ENCODE results near the gene OSGIN1.

Gene OSGIN1

DNA sequence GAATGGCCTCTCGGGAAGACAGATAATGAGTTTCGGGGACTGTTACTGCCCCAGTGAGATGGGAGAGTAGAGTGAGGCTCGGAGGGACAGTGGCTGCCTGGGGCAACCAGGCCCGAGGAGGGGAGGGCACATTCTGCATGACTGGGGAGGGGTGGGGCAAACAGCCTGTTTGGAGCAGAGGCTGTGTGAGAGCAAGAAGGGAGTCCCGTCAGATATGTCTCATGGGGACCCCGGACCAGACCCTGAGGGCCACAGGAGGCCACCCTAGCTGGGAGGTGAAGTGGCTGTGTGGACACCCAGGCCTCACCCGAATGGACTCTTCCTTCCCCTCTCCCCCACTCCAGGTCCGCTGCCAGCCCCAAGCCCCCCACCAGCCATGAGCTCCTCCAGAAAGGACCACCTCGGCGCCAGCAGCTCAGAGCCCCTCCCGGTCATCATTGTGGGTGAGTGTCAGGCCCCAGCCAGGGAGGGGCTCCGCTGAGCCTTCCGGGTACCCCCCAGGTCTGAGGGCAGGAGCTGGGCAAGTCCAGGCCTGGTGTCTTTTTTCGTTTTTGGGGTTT lies 4.3 kb downstream of the OSGIN1 start:
- DNase-seq (ENCODE audit: low read depth in 2 of 2): no peak

DNA sequence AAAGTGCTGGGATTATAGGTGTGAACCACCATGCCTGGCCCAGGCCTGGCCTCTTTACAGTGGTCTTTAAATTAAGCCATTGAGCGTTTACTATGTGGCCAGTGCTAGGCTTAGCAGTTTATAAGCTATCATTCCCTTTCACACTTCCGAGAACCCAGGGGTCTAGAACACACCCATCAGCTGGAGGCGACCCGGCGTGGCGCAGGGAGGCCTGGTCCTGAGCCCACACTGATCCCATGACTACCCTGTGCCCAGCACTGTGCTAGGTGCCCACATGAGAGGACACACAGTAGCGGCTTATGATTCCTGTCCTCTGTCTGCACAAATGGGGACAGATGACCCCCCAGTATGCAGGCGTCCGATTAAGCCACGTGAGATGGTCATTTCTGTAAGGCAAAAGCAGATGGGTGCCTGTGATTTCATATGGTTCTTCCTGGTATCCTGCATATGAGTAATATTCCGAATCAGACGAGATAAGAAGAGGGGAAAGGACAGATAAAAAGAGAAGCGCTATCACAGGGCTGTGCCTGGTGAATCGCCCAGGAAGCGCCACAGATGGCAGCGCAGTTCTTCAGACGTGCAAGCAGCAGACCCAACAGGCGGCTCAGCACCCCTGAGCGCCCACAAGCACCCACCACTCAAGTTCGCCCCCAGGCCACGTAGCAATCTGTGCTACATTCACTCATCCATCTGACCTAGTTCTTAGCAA lies 5.3 kb downstream of the OSGIN1 start:
- no peak for DNase-seq (ENCODE audit: low read depth in 2 of 2)

DNA sequence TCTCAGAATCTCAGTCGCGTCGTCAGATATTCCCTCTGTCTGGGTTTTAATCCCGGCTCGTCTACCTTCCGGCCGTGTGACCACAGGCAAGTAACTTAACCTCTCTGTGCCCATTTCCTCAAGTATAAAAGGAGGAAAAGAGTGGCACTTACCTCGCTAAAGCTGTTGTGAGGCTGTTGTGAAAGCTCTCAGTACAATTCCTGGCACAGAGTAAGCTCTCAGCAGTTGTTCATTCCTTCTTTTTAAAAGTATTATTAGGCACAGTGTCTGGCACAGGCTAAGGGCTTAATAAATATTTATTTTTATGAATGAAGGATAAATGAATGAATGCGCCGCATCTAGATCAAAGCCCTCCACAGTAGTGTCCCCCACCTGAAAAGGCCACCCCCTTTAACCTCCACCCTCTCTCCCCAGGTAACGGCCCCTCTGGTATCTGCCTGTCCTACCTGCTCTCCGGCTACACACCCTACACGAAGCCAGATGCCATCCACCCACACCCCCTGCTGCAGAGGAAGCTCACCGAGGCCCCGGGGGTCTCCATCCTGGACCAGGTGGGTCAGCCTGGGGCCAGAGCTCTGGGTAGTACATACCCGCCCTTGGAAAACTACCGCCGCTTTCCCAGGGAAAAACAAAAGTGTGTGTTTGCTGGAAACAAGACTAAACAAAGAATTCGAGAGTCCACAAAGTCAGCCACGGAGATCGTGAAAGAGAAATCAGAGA lies 6.0 kb downstream of the OSGIN1 start:
- no peak for DNase-seq (ENCODE audit: low read depth in 2 of 2)

DNA sequence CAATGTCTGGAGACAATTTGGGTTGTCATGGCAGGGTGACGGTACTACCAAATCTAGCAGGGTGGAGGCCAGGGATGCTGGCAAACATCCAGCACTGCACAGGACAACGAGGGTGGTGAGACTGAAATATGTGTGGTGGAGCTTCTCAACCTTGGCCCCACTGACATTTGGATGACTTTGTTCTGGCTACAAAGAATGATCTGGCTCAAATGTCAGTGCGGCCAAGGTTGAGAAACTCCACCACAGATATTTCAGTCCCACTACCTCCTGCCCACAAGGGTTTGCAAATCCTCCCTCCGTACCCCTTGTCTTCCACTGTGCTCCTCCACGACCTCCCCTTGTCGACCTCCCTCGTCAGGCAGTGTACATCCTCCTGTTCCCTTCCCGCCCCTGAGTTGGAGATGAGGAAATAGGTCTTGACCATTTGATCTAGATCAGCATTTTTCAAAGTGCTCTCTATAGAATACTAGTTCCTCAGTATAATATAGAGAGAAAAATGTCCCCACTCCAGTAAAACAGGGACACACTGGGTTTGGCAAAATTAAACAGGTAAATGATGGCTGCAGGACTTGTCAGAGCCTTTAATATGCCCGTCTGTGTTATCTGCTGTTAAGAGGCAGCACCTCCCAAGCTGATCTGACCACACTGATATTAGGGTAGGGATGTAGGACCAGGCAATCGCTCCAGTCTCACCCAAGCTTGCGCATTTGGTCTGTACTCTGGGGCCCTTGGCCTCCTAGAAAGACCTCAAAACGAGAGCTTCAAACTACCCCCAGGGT lies 6.8 kb downstream of the OSGIN1 start:
- no peak for DNase-seq (ENCODE audit: low read depth in 2 of 2)

DNA sequence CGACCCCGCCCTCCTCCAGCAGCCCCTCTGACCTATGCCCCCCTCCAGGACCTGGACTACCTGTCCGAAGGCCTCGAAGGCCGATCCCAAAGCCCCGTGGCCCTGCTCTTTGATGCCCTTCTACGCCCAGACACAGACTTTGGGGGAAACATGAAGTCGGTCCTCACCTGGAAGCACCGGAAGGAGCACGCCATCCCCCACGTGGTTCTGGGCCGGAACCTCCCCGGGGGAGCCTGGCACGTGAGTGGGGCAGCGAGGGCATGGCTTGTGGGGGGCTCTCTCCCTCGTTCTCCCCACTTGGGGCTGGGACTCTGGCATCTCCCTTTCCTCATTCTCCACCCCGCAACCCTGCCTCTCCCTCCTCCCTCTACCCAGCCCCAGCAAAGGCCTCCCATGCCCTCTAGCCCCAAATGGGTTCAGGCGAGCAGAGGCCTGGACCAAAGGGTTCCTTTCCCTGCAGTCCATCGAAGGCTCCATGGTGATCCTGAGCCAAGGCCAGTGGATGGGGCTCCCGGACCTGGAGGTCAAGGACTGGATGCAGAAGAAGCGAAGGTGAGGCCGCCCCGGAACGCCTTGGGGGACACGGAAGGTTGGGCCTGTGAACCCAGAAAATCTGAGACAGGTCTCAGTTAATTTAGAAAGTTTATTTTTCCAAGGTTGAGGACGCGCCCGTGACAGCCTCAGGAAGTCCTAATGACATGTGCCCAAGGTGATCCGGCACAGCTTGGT lies 7.6 kb downstream of the OSGIN1 start:
- no peak for DNase-seq (ENCODE audit: low read depth in 2 of 2)

DNA sequence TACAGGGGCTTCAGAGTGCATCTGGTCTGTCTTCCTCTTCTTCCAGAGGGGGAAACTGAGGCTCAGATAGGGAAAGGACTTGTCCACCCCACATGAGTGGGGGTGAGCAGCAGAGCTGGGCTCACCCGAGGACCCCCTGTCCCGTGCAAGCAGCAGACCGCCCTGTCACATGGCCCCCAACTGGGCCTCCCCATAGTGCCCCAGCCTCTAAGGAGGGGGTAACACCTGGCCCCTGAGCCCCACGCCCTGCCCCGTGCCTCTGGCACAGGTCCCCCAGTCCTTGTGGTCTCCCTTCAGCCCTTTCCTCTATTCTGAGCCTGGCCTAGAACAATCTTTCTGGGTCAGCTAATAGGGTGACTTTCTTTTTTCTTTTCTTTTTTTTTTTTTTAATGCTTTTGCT lies 8.6 kb downstream of the OSGIN1 start:
- DNase-seq (ENCODE audit: low read depth in 2 of 2): no peak

DNA sequence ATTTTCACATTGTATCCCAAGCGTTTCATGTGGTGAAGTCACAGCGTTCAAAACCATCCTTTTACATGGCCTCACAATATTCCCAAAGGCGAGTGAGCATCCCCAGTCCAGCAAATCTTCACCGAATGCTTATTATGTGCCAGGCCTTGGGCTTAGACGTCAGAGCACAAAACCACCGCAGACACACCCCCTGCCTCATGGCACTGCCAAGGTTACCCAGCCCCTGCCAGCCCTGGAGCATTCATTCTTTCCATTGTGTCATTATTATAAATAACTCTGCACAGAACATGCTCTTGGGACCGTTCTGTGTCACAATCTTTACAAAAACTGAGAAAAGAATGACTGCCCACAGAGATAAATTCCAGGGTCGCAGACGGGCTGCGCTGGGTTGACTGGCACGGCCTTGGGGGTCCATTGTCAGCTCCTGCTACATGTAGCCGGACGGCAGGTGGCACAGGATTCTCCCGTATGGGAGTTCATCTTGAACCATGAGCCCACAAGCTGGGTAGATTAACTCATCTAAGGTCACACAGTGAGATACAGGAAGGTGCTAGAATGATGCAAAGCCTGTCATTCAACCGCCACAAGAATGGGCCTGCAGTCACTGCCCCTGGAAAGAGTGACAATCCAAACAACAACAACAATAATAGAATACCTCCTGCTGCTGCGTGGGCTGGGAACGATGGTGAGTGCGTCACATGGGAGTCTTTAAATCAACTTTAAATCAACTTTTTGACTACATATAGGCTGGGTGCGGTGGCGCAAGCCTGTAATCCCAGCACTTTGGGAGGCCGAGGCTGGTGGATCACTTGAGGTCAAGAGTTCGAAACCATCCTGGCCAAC lies 10.5 kb downstream of the OSGIN1 start:
- no peak for DNase-seq (ENCODE audit: low read depth in 2 of 2)

DNA sequence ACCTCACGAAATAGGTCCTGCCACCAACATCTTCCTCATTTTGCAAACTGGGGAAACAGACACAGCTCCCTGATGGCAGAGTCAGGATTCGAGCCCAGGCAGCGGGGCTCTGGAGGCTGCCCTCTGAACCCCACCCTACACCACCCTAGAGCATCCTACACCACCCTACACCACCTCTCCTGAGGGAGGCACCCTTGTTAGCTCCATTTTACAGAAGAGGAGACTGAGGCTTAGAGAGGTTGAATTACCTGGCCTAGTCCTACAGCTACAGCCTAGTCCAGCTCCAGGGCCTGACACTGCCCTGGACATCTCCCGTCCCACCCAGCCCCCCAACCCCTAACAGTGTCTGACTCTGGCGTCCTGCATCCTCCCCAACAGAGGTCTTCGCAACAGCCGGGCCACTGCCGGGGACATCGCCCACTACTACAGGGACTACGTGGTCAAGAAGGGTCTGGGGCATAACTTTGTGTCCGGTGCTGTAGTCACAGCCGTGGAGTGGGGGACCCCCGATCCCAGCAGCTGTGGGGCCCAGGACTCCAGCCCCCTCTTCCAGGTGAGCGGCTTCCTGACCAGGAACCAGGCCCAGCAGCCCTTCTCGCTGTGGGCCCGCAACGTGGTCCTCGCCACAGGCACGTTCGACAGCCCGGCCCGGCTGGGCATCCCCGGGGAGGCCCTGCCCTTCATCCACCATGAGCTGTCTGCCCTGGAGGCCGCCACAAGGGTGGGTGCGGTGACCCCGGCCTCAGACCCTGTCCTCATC lies 11.8 kb downstream of the OSGIN1 start:
- no peak for DNase-seq (ENCODE audit: low read depth in 2 of 2)

DNA sequence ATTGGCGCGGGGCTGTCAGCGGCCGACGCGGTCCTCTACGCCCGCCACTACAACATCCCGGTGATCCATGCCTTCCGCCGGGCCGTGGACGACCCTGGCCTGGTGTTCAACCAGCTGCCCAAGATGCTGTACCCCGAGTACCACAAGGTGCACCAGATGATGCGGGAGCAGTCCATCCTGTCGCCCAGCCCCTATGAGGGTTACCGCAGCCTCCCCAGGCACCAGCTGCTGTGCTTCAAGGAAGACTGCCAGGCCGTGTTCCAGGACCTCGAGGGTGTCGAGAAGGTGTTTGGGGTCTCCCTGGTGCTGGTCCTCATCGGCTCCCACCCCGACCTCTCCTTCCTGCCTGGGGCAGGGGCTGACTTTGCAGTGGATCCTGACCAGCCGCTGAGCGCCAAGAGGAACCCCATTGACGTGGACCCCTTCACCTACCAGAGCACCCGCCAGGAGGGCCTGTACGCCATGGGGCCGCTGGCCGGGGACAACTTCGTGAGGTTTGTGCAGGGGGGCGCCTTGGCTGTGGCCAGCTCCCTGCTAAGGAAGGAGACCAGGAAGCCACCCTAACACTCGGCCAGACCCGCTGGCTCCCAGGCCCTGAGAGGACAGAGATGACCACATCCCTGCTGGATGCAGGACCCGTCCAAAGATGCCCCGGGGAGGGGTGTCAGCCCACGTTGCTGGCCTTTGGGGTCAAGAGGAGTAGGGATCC lies 12.6 kb downstream of the OSGIN1 start:
- no peak for DNase-seq (ENCODE audit: low read depth in 2 of 2)

DNA sequence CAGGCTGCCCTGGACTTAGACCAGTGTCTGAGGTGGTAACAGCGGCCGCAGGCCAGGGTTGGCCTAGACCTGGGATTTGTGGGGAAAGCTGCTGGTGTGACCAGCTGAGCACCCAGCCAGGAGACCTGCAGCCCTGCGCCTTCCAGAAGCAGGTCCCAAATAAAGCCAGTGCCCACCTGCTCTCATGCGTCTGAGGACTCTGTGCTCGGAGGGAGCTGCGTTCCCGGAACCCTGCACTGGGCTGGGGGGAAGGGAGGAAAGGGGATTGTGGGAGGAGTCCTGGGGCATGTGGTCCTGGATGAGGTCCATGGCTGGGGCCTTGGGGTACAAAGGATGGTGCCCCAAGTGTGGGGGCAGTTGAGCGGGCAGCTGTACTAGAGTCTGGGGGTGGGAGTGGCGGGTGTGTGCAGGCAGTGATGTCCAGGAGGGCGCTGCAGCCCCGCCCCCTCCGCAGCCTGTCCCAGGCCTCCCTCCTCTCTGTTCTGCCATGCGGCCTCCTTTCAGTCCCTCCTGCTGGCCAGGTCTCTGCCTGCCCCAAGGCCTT lies 13.2 kb downstream of the OSGIN1 start:
- DNase-seq (ENCODE audit: low read depth in 2 of 2): no peak

DNA sequence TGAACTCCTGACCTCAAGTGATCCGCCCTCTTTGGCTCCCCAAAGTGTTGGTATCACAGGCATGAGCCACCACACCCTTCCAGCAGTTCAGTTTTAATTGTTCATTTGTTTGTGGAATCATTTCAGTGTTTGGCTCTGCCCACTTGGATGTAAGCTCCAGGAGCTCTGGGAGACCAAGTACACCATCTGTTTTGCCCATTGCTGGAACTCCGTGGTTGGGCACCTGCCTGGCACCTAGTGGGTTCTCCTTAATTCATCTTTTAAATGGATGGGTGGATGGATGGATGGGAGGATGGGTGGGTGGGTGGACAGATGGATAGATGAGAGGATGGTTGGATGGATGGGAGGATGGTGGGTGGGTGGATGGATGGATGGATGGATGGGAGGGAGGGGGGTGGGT lies 14.1 kb downstream of the OSGIN1 start:
- DNase-seq (ENCODE audit: low read depth in 2 of 2): no peak

DNA sequence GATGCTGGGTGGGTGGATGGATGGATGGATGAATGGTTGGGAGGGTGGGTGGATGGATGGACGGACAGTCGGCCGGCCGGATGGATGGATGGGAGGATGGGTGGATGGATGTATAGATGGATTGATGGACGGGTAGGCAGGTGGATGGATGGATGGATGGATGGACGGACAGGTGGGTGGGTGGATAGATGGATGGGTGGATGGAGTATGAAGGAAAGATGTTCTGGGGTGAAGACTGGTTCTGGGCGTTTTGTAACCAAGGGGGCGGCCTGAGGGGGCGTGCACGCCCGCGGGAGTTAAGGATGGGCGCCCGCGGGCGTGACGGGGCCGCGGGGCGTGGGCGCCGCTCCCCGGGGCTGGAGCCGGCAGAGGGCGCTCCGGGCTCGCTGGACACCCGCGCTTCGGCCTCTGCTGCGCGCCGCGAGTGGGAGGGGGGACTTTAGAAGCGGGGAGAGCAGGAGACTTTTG lies 14.8 kb downstream of the OSGIN1 start, which contains the start of gene NECAB2:
Gene NECAB2, plus strand, starts transcription at position 407 of the 468 bp plus-strand sequence. CDS start 405 bp downstream, outside the sequence.
- no peak for DNase-seq (ENCODE audit: low read depth in 2 of 2)

DNA sequence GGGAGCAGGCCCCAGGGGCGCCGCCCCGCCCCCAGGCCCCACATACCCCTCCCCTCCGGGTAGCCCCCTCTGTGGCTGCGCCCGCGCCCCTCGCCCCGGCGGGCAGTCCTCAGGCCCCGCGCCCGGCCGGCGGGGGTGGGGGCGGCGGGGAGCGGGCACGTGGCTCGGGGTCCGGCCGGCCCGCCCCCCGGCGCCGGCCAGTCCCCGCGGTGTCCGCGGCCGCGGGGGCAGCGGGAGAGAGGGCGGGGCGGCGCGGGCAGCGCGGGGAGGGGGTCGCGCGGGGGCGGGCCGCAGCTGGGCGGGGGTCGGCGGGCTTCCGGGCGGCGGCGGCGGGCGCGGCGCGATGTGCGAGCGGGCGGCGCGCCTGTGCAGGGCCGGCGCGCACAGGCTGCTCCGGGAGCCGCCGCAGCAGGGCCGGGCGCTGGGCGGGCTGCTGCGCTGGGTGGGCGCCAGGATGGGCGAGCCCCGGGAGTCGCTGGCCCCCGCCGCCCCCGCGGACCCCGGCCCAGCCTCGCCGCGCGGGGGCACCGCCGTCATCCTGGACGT lies 15.3 kb downstream of the OSGIN1 start:
- no peak for DNase-seq (ENCODE audit: low read depth in 2 of 2)

DNA sequence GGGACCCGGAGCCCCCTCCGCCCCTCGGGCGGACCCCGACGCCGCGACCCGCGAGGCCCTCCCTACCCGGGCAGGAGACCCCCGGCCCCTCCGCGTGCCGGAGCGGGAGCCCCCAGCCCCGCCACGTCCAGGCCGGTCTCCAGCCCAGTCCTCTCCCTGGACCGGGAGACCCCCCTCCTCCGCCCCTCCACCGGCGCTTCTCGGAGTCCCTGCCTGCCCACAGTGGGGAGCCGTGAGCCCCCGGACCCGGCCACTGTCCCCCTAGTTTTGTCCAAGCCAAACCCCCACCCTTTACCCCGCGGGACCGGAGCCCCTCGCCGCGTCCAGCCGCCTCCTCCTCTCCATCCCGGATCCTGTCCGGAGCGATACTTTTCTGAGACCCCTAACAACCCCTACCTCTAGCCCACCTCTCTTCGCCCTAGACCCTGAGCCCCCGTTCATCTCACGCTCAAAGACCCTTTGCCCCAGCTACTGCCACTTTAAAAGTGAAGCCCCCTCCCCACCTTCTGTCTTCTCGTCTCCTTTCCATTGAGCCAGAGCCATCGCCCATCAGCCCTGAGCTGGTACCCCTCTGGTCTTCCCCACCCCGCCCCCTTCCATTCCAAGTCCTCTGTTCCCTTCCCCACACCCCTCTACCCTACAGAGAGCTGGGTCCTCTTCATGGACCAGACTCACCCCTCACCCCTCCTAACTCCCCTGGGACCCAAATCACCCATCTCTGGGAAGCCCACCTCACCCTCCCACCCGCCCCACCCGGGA lies 16.0 kb downstream of the OSGIN1 start:
- no peak for DNase-seq (ENCODE audit: low read depth in 2 of 2)

DNA sequence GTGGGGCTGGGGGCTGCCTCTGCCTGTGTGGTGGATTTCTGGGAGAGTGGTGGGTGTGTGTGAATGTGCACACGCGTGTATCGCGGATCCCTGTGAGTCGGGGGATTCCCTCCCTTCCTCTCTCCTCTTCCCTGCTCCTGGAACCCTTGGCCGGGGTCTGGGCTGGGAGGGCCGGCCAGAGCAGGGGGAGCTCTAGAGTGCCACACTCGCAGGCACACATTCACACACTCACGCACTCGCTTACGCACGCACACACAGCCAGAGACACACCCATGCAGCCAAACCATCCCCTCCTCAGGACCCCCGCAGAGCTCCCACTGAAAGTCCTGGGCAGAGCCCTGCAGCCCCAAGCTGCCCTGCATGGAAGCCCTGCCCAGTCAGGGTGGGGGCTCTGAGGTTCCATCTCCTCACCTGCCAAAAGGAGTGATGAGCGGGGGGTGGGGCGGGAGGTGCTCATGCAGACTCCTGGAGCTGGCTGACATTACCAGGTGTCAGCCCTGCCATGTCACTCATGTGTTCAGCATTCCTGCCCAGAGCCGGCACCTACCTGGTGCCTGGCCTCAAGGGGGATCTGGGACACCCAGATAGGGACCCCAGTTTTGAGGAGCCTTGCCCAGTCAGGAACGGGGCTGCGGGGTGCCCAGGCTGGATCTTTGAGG lies 16.9 kb downstream of the OSGIN1 start:
- no peak for DNase-seq (ENCODE audit: low read depth in 2 of 2)

DNA sequence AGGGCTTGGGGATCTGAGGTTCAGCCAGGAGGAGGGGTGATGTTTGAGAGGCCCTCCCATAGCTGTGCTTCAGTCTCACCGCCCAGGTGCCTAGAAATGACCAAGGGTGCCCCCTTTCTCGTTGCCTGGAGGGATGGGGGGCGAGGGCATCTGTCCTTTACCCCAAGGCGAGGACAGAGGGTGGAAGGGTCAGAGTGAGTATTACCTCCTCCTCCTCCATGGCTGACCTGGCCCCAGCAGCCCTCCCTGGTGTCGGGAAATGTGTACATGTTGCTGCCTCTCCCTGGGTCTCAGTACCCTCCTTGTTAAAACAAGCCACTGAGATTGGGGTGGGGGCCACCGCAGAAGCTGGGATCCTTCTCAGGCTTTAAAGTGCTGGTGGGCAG lies 17.4 kb downstream of the OSGIN1 start:
- DNase-seq (ENCODE audit: low read depth in 2 of 2): no peak

Data from stimulated activated CD4-positive, alpha-beta T cell treated with anti-CD3 and anti-CD28 coated beads, Interleukin-1b, Interleukin-23, amount 100 ng/mL, for 4 hours (primary cell).